HG03469 (cell line): ENCODE results near the gene TCF12.

Source experiments
- ATAC-seq: cut with Tn5 transposase; IDR thresholded peaks from one replicate; pipeline ENCODE4 v1.9.1; 2021; ENCODE audit warnings: mild to moderate bottlenecking, moderate library complexity, moderate number of reproducible peaks; ENCODE audit not compliant: unreplicated experiment

The TCF12 gene

DNA sequence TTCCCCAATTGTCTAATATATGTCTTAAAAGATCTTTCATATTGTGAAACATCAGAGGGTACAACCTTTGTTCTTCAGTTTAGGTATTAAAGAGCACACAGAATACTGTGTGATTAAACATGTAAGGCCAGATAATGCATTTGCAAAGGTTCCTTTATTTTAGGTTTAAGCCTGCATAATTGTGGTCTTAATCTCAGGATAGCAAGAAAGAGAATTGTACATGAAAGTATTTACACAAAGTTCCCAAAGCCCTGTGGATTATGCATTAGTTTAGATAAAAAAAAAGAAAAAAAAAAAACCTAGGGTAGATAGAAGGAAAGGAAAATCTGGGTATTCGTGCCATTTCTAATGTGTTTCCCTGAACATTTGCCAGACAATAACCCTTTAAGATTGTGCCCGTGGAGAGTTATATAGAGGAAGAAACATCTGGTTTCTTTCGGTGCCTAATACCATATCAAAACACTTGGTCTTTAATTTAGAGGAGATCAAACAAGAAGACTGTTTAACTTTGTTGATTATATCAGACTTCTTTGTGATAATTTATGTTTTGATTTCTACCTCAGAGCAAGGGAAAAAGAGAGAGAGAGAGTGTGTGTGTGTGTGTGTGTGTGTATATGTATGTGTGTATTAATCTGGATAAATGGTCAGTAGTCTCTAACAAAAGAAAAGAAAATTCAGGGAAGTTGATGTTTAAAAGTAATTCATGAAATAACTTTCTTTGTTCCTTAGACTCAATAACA is 318.3 kb downstream of the TCF12 start:
- no peak for ATAC-seq

DNA sequence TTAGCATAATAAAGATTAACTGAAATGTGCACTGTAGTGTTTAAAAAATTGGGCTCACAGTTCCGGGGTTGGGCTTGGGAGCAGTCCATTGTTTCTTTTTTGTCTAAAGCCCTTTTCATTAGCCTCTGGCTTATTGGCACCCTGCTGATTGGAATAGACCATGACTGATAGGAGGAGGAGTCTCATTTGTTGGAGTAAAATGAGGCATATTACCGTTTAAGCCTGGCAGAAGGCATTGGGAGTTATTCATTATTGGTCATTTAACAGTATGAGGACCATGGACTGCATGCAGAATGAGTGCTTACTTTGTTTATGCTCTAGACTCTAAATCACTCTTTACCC is 318.8 kb downstream of the TCF12 start:
- no peak for ATAC-seq

DNA sequence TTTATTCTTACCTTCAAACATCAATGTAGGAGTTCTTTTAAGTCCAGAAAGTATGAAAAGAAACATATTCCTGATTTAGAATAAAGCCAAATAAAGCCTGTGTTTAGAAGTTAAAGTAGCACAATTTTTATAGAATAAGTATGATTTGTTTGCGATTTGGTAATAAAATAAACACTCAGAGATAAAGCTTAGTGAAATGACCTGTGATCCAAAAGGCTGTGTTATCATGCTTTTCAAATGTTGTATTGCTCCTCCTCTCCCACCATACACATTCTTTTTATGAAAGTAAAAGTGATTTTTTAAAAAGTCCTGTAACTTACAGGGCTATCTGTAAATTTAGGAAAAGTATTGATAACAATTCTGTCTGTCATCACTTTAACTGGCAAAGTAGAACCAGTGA is 319.2 kb downstream of the TCF12 start:
- ATAC-seq, result no peak

DNA sequence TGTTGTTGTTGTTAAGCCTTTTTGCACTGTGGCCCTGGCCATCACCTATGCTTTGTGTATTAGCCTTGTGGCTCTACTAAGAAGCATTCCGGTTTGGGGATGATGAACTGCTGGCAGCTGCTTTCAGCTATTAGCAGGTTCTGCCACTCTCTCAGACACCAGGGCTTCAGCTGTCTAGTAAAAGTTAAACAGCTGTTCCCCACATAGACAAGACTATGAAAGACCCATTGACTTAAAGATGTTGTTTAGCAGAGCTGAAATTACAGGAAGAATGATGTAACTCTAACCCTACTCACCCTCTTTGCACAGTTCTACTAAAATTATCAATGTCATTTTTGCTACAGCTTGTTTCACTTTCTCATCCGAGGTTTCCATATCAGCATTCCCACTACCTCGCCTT is 326.7 kb downstream of the TCF12 start:
- no peak for ATAC-seq

DNA sequence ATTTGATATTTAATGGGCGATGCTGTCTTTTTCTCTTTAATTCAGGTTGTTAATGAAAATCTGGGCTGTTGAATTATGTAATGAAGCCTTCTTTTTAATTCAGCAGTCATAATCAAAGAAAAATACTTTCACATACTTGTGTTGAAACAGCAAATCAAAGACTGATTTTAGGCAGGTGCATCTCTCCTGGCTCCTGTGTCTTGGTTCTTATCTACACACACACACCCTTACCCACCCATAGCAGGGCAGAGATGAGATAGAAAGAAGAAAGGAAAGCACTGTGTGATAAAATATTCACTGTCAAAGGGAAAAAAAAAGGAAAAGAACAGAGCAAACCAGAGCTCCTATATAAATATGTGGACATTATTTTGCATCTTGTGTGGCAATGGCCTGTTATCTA is 327.3 kb downstream of the TCF12 start:
- ATAC-seq, result no peak

DNA sequence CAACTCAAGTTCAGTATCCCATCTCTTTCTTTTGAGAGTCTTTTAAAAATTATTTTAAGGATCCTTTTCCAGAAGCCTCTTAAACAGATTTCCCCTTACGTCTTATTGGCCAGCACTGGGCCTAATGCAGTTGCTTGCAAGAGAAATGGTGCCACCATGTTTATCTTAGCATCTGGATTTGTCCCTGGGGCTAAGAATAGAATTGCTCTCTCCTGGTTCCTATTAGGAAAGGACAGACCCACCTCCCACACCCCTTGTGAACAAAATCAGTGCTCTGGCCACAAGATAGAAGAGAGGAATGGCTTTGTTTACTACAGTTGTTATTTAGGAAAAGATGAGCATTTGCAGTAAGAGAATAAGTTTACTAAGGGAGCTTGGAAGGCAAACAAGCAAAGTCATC is 329.6 kb downstream of the TCF12 start:
- ATAC-seq, result no peak

DNA sequence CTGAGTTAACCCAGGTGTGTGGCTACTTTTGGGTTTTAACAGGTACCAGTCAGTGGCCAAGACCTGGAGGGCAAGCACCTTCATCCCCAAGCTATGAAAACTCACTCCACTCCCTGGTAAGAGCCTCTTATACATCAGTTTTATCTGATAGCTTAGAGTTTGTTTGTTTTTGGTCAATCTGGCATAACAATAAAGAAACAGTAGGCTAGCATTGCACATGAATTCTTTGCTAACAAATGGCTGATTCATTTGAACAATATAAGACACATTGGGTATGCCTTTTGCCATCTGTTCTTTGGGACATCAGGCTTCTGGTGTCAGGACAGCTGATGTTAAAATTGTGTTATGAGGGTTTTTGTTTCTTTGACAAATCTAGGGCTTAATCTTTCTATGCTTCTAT is 332.9 kb downstream of the TCF12 start:
- no peak for ATAC-seq

DNA sequence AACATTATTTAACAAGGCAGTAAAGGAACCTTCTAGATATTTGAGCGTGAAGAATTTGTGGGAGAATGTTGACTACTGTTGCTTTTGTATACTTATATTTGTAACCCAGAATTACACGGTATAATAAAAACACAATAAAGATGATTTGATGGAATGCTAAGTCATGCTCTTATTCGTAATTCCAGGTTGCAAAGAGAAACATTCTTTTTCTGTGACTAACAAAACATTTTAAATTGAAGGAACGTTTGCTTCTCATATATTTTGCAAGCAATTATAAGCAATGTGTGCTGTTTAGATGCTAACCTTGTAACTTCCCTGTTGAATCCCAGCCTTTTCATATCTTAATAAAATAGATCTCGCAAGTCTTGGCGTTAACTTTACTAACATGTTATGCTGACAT is 333.5 kb downstream of the TCF12 start:
- no peak for ATAC-seq

DNA sequence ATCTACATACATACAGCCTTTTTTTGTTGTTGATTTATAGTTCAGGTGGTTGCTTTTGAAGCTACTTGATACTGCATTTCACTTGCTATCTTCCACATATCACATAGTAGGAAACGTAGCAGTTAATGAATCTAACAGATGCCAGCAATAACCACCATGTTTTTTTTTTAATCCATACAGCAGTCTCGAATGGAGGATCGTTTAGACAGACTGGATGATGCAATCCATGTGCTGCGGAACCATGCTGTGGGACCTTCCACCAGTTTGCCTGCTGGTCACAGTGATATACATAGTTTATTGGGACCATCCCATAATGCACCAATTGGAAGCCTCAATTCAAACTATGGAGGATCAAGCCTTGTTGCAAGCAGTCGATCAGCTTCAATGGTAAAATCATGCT is 334.6 kb downstream of the TCF12 start:
- no peak for ATAC-seq

DNA sequence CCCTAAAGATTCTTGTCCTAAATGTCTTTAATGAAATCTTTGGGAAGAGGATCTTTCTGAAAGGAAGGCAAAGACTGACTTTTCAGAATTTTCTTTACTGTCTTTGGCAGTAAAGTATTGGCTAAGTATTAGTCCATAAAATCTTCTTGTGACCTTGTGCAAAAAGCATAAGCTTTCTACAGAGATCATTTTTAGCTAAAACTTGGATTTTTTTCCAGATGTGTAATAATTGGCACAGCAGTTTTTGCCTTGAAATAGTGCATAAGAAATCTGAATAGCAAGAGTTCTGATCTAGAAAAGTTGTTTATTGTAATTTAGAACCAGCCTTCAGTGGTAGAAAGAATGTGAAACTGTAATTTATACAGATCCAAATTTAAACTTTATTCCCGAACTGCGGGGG is 335.1 kb downstream of the TCF12 start:
- ATAC-seq, result no peak

DNA sequence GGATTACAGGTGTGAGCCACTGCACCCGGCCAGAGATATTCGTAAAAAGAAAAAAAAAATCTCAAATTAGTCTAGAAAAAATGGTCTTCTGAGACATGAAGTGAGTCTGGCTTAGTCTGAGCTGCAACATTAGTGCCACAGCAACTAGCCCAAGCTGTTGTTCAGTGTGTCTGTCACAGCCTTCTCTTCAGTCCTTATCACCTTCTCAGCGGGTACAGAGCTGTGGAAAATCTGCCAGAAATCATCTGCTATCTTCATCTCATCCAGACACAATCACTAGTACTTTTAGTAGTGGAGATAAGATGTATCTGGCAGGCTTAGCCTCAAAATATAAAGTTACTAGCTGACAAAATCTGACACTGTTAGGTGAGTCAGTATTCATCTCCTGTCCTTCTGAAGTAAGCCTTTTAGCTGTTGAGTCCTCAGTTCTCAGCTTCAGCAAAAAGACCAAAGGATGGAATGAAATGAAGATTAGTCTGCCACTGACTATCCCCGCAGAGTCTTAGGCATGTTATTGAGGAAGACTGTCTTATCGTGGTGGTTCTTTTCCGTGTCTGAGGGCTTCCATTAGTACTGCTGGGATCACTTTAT is 337.4 kb downstream of the TCF12 start:
- no peak for ATAC-seq

DNA sequence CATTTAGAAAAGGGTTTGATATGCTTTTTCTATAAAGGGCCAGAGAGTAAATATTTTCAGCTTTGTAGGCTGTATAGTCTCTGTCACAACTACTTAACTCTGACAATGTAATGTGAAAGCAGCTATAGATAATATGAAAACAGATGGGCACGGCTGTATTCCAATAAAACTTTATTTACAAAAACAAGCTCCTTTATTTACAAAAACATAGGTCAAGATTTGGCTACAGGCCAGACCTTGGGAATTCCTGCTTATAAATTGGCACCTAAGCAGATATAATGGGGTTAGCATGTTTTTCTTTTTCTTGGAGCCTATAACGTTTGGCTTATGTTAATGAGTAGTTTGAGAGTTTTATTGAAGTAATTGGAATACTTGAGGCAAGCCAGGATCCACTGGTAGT is 338.5 kb downstream of the TCF12 start:
- no peak for ATAC-seq

DNA sequence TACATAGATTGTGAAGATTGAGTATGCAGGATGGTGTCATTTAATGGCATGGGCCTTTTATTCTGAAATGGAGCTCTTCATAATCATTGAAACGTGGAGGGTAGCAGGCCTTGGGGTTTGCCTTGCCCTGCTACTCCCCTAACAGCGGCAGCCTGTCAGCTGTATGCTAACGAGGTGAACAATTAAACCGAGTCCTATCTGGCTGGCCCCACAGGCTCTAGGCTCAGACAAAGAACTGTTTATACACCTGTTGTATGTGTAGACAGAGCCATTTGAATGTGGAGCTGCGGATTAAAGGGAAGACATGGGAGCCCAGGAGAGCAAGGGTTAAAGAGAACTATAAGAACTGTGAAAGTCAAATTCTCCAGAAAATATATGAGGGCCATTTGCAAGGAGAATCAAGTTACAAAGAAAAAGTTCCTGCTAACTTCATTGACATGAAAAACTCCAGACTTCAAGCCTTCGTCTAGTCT is 341.2 kb downstream of the TCF12 start:
- no peak for ATAC-seq

DNA sequence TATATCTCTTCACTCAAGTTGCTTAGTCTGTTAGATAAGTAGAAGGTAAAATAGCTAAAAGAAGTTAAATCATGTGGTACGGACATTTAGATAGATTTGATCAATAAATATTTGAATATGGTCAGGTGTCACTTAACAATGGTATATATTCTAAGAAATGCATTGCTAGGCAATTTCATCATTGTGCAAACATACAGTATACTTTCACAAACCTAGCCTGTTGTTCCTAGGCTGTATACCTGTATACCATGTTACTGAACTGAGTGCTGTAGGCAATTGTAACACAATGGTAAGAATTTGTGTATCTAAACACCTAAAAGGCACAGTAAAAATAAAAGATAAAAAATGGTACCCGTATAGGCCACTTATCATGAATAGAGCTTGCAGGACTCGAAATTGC is 345.1 kb downstream of the TCF12 start:
- ATAC-seq, result no peak

DNA sequence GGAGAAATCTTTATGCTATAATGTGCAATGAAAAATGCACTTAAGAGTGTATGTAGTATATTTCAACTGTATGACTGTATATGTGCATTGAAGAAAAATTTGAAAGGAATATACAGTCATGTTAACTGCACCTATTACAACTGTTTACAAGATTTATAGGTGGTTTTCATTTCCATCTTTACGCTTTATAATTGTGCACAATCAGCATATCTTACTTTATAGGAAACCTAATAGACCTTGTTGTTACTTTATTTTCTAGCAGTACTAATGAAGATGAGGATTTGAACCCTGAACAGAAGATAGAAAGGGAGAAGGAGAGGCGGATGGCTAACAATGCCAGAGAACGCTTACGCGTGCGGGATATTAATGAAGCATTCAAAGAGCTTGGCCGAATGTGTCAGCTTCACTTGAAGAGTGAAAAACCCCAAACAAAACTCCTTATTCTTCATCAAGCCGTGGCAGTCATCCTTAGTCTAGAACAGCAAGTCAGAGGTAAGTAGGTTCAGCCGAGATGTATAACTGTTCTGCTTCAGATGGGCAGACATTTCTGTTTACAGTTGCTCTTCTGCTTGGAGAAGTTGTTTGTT is 354.4 kb downstream of the TCF12 start:
- ATAC-seq, result no peak

DNA sequence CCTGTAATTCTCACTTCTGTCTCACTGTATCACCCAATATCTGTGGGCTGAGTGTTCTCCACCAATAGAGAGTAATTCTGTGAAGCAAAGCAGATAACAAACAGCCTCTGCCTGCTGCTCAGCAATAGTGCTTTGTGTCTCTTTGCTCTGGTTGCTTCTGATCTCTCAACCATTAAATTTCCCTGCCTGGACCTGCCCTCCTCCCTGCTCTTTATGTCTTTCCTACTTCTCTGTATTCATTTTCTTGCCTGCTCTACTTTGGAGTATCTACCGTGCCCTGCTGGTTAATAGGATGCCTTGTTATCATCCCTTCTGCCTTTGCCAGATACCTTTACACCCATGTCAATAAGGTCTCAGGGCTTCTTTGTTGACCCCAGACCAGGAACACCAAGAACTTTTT is 355.0 kb downstream of the TCF12 start:
- ATAC-seq, result no peak

DNA sequence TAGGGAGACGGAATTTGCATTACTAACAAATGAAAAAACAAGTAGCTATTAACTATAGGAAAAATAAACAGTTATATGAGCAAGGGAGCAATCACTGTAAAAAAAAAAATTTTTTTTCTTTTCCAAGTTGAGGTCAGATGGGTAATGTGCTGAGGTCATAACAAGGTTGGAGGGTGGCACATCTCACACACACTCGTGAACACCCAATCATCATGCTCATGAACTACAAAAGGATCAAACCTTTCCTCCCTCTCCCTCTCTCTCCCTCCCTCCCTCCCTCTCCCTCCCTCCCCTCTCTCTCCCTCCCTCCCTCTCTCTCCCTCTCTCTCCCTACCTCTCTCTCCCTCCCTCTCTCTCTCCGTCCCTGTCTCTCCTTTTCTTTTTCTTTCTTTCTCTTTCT is 360.0 kb downstream of the TCF12 start:
- ATAC-seq, result no peak

DNA sequence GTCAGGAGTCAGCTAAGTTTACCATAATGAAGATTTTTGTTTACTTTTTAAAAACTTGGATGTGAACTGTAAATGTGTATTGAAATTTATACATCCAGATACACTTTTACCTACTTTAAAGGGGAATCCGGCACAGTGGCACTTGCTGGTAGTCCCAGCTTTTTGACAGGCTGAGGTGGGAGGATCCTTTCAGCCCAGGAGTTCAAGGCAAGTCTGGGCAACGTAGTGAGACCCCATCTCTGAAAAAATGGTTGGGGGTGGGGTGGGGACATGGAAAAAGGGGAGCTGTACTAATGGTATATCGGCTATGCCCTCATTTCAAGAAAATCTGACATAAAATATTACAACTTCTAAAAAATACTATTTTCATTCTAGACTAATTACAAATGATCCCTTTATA is 362.0 kb downstream of the TCF12 start:
- ATAC-seq, result no peak

DNA sequence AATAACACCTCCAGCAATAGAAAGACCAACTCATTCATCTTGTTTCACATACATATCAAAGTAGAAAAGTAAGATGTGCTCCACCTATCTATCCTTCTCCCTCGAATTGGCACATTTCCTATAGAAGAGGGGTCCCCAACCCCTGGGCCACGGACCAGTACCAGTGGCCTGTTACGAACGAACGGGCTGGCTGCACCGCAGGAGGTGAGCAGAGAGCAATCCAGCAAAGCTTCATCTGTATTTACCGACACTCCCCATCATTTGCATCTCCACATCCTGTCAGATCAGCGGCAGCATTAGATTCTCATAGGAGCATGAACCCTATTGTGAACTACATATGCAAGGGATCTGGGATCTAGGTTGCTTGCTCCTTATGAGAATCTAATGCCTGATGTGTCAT is 362.9 kb downstream of the TCF12 start:
- no peak for ATAC-seq

DNA sequence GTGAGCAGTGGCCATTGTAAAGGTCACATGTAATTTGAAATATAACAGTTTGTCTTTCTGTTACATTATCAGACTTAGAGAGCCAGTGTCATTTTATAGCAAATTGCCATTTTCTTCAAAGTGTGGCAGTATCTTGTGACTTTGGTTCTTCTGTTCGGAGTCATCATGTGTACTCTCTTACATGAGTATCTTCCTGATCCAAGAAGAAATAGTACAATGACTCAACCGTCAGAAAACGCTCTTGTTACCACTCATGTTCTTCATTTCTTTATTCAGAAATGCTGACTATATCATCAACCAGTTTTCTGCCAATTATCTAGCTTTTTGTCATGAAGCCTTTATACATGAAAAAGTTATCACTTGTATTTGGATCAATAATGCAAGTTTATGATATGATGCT is 364.2 kb downstream of the TCF12 start:
- no peak for ATAC-seq

DNA sequence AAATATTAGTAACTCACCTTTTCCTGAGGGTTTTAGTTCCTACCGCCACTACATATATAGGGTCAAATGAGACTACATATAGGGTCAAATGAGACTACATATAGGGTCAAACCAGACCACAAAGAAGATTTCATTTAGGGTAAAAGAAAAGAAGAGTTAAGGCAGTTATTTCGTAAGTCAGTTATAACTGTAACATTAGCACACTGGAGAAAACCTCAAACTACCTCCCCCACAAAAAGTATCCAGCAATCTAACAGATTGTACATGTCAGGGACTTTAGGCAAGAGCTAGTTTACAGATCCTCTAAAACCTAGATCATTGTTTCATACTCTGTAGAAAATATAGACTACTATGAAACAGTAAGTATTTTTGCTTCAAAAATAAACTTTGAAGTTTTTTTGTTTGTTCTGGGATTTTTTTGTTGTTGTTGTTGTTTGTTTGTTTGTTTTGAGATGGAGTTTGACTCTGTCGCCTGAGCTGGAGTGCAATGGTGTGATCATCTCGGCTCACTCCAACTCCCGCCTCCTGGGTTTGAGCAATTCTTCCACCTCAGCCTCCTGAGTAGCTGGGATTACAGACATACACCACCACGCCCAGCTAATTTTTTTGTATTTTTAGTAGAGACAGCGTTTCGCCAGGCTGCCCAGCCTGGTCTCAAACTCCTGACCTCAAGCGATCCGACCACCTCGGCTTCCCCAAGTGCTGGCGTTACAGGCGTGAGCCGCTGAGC is 365.5 kb downstream of the TCF12 start:
- ATAC-seq, result no peak

DNA sequence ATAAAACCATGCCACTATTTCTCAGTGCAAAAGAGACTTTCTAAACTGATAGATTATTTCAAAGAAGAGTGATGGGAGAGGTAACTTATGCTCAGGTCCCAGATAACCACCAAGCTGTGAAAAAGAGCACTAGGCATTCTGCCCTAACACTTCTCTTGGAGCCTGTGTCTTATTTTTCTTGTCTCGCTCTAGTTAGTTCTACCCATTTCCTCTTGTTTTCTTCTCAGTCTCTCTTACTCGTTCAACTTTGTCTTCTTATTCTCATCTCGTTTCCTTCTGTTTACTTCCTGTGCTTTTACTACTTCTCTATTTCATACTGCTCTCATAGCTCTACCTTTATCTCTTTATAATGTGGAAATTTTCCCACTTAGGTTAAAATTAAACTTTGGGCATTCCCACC is 366.1 kb downstream of the TCF12 start:
- no peak for ATAC-seq
